Vagina (tissue), 2 donors: ENCODE data around the gene LCORL.

ENCODE experiments used
- POLR2AphosphoS5 ChIP-seq, 2 donors: sonication (generic); formaldehyde crosslinking; IDR thresholded peaks; one replicate each; pipeline ENCODE4 v1.9.0; 2017; ENCODE audit warnings: antibody characterized with exemption in 2 of 2, mild to moderate bottlenecking in 2 of 2, low read depth in 1 of 2; ENCODE audit not compliant: insufficient read depth in 1 of 2
- TF ChIP-seq, protein P1 (sequence below), 3 experiments: fragments of 450-650 bp in 2 of 3; fragments of 200-600 bp in 1 of 3; sonication (generic) in 1 of 3; IDR thresholded peaks; one replicate each; pipeline ENCODE4 v1.5.1; 2017 to 2019; ENCODE audit warnings: antibody characterized with exemption in 3 of 3, mild to moderate bottlenecking in 2 of 3, moderate library complexity in 2 of 3

DNA sequence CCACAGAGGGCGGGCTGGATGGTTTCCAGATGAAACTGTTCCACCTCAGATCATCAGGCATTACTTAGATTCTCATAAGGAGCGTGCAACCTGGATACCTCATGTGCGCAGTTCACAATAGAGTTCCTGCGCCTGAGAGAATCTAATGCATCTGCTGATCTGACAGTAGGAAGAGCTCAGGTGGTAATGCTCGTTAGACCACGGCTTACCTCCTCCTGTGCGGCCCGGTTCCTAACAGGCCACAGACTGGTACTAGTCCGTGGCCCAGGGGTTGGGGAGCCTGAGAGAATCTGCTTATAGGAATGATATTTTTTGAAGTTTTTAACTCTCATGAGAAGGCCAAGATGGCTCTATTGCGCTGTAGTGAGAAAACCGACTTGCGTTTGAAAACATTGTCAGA, 205.4 kb downstream of the LCORL start:
- TF ChIP-seq, protein P1, sequence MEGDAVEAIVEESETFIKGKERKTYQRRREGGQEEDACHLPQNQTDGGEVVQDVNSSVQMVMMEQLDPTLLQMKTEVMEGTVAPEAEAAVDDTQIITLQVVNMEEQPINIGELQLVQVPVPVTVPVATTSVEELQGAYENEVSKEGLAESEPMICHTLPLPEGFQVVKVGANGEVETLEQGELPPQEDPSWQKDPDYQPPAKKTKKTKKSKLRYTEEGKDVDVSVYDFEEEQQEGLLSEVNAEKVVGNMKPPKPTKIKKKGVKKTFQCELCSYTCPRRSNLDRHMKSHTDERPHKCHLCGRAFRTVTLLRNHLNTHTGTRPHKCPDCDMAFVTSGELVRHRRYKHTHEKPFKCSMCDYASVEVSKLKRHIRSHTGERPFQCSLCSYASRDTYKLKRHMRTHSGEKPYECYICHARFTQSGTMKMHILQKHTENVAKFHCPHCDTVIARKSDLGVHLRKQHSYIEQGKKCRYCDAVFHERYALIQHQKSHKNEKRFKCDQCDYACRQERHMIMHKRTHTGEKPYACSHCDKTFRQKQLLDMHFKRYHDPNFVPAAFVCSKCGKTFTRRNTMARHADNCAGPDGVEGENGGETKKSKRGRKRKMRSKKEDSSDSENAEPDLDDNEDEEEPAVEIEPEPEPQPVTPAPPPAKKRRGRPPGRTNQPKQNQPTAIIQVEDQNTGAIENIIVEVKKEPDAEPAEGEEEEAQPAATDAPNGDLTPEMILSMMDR (IDR thresholded peaks at IDR 0.05): no peak
- no peak for TF ChIP-seq POLR2AphosphoS5 (IDR thresholded peaks at IDR 0.05; ENCODE audit: insufficient read depth in 1 of 2, low read depth in 1 of 2)
